ENCODE results near the gene PRM1. TPM values are rescaled to one million over a fixed set of nuclear protein-coding genes. Genes with fewer than 3 reads are reported as not detected.
"Not testable (repeated sequence)": the region's sequence is repeated elsewhere in the genome, so short reads cannot be mapped to it uniquely, and the experiment has no call there.

PRM1 gene
- polyA plus RNA-seq, 4 donors: not detected

GRCh38 chr16:11298143-11298900 lies 17.2 kb upstream of the PRM1 start:
- no peak for DNase-seq (ENCODE audit: low read depth in 4 of 4, low spot score in 2 of 4)

GRCh38 chr16:11297492-11298142 lies 16.5 kb upstream of the PRM1 start:
- no peak for DNase-seq (ENCODE audit: low read depth in 4 of 4, low spot score in 2 of 4)

- no peak for DNase-seq (ENCODE audit: low read depth in 4 of 4, low spot score in 2 of 4)
These were observed 15.8 kb upstream of the PRM1 start for GRCh38 chr16:11296706-11297491.

- no peak for DNase-seq (ENCODE audit: low read depth in 4 of 4, low spot score in 2 of 4)
These were observed 15.2 kb upstream of the PRM1 start for GRCh38 chr16:11296351-11296705.

- DNase-seq (ENCODE audit: low read depth in 4 of 4, low spot score in 2 of 4): no peak
These were observed 14.5 kb upstream of the PRM1 start for GRCh38 chr16:11295672-11296071.

GRCh38 chr16:11292076-11292748 lies 11.1 kb upstream of the PRM1 start:
- DNase-seq (ENCODE audit: low read depth in 4 of 4, low spot score in 2 of 4): no peak

GRCh38 chr16:11291091-11291703 lies 10.1 kb upstream of the PRM1 start:
- DNase-seq (ENCODE audit: low read depth in 4 of 4, low spot score in 2 of 4): peak in 1 of 4 donors; percentile 58

- DNase-seq (ENCODE audit: low read depth in 4 of 4, low spot score in 2 of 4): no peak
These were observed 9.2 kb upstream of the PRM1 start for GRCh38 chr16:11290102-11290893.

- not testable (repeated sequence) for DNase-seq (ENCODE audit: low read depth in 4 of 4, low spot score in 2 of 4)
These were observed 8.6 kb upstream of the PRM1 start for GRCh38 chr16:11289696-11290095.

- no peak for DNase-seq (ENCODE audit: low read depth in 4 of 4, low spot score in 2 of 4)
These were observed 8.1 kb upstream of the PRM1 start for GRCh38 chr16:11289202-11289601.

- DNase-seq (ENCODE audit: low read depth in 4 of 4, low spot score in 2 of 4): no peak
These were observed 4.7 kb upstream of the PRM1 start for GRCh38 chr16:11285842-11286241.

GRCh38 chr16:11283820-11284248 lies 2.7 kb upstream of the PRM1 start:
- DNase-seq (ENCODE audit: low read depth in 4 of 4, low spot score in 2 of 4): no peak

- no peak for DNase-seq (ENCODE audit: low read depth in 4 of 4, low spot score in 2 of 4)
These were observed 2.2 kb downstream of the PRM1 start for GRCh38 chr16:11278681-11279628.

- no peak for DNase-seq (ENCODE audit: low read depth in 4 of 4, low spot score in 2 of 4)
These were observed 3.4 kb downstream of the PRM1 start for GRCh38 chr16:11277607-11278337.

- no peak for DNase-seq (ENCODE audit: low read depth in 4 of 4, low spot score in 2 of 4)
These were observed 4.1 kb downstream of the PRM1 start for GRCh38 chr16:11276896-11277593.

- no peak for DNase-seq (ENCODE audit: low read depth in 4 of 4, low spot score in 2 of 4)
These were observed 4.8 kb downstream of the PRM1 start, which contains the start of gene PRM2 for GRCh38 chr16:11276143-11276895. Gene PRM2 (minus strand): TSS chr16:11276480. CDS start chr16:11276370, 110 bp downstream.

Data from left renal cortex interstitium (tissue), 4 donors.